ENCODE measurements around the gene UBE4B. TPM values are rescaled to one million over a fixed set of nuclear protein-coding genes. Genes with fewer than 3 reads are reported as not detected.

UBE4B gene
- total and polyA plus RNA-seq, 2 of the 13 experiments (the other 11 are each of a cell fraction or from before 2014, with no cell fraction given), result 15.2 to 24.8 TPM

DNA sequence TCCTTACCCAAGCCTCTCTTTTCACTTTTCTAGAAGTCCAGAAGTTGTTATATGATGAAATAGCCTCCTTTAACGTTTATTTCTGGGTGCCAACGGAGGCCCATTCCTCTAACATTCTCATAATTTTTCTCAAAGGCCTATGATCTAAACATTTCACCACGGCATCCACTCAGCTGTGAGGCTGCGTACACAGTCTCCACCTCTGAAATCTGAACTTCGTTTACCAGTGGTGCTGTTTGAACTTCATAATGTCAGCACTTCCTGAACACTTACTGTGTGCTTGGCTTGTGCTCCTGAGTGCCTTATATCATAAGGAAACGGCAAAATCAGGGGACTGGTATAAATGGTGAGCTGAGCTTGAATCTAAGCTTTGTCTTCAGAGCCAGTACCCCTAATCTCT lies 47.8 kb upstream of the UBE4B start:
- ATAC-seq (no peak), FAIRE-seq (no peak), DNase-seq (ENCODE audit: low spot score) (no peak)
- no peaks in the 10 kb centered on the region for H3K9me3 ChIP-seq (ENCODE audit: low read length)
- TF ChIP-seq ZSCAN12 (CRISPR knock-in tag; IDR thresholded peaks at IDR 0.05) (no peak), TFAP4 (IDR thresholded peaks at IDR 0.05; ENCODE audit: borderline replicate concordance, low read depth) (peak; percentile 52; the same call in 1 of the 2 replicates), ZNF567 (CRISPR knock-in tag; IDR thresholded peaks at IDR 0.05; ENCODE audit: borderline replicate concordance) (no peak)
- H3K27me3 ChIP-seq (ENCODE audit: control insufficient read depth in 1 of 2, insufficient read depth in 2 of 2, low read length in 2 of 2), result no peaks in the 10 kb centered on the region
- in situ Hi-C loops (cut with HindIII; ENCODE audit: extremely low pct_ligation_motif_present, low pct_unique_long_range_greater_than_20kb) (no loop called here), intact Hi-C loops (cut with micrococcal nuclease; ENCODE audit: unreplicated experiment) (no loop called here)
- CTCF ChIA-PET (ENCODE audit: low intra/inter-chr PET ratio, low total read pairs), result no interaction called here
- no peaks in the 10 kb centered on the region for H3K79me2 ChIP-seq (ENCODE audit: insufficient read depth, low read length)
- no TSS peak for BruUV-seq (replicated peaks)
- 41% methylated on average over 6 of the region's 6 CpGs for WGBS (ENCODE audit: low lambda C conversion rate)
- H2AFZ ChIP-seq (ENCODE audit: low read length), result no peak overlapping the region
- H3K4me3 ChIP-seq (replicated peaks in 1 of 3; ENCODE audit: insufficient read depth in 1 of 3, low read depth in 2 of 3, low read length in 3 of 3), result no peak overlapping the region
- H3K9ac ChIP-seq (ENCODE audit: insufficient read depth, low read depth, low read length), result no peak overlapping the region
- H3K4me1 ChIP-seq (ENCODE audit: insufficient read depth, low read length), result peaks cover 20% of the 10 kb centered on the region
- H3K27ac ChIP-seq (ENCODE audit: extremely low read length, insufficient read depth, low read length), result no peak overlapping the region
- H3K4me2 ChIP-seq (ENCODE audit: low read depth, low read length), result no peak overlapping the region
- no peaks in the 10 kb centered on the region for H4K20me1 ChIP-seq (ENCODE audit: insufficient read depth, low read length)
- POLR2A ChIA-PET, result no interaction called here
- H3K36me3 ChIP-seq (replicated peaks in 1 of 2; ENCODE audit: control insufficient read depth in 1 of 2, insufficient read depth in 2 of 2, low read length in 2 of 2), result peaks cover 2 to 7% of the 10 kb centered on the region in 2 experiments; a peak in 2 of 5 replicates

- Histone ChIP-seq H3K79me2 (ENCODE audit: insufficient read depth, low read length) (no peaks in the 10 kb centered on the region), H3K27me3 (ENCODE audit: control insufficient read depth in 1 of 2, insufficient read depth in 2 of 2, low read length in 2 of 2) (peaks cover 0 to 3% of the 10 kb centered on the region in 2 experiments; a peak in 1 of 5 replicates), H3K36me3 (replicated peaks in 1 of 2; ENCODE audit: control insufficient read depth in 1 of 2, insufficient read depth in 2 of 2, low read length in 2 of 2) (no peaks in the 10 kb centered on the region), H3K27ac (ENCODE audit: extremely low read length, insufficient read depth, low read length) (no peak overlapping the region), H2AFZ (ENCODE audit: low read length) (no peak overlapping the region), H3K9me3 (ENCODE audit: low read length) (no peaks in the 10 kb centered on the region), H3K4me1 (ENCODE audit: insufficient read depth, low read length) (peaks cover 7% of the 10 kb centered on the region), H3K4me3 (replicated peaks in 1 of 3; ENCODE audit: insufficient read depth in 1 of 3, low read depth in 2 of 3, low read length in 3 of 3) (no peak overlapping the region), H4K20me1 (ENCODE audit: insufficient read depth, low read length) (no peaks in the 10 kb centered on the region), H3K9ac (ENCODE audit: insufficient read depth, low read depth, low read length) (no peak overlapping the region), H3K4me2 (ENCODE audit: low read depth, low read length) (no peak overlapping the region)
- in situ Hi-C loops (cut with HindIII; ENCODE audit: extremely low pct_ligation_motif_present, low pct_unique_long_range_greater_than_20kb), result no loop called here
- intact Hi-C loops (cut with micrococcal nuclease; ENCODE audit: unreplicated experiment), result no loop called here
- POLR2A ChIA-PET, result no interaction called here
- no TSS peak for BruUV-seq (replicated peaks)
- ATAC-seq (no peak), DNase-seq (ENCODE audit: low spot score) (no peak), FAIRE-seq (no peak)
- CTCF ChIA-PET (ENCODE audit: low intra/inter-chr PET ratio, low total read pairs), result no interaction called here
- 74% methylated on average over 5 of the region's 5 CpGs for WGBS (ENCODE audit: low lambda C conversion rate)
- no peak for TF ChIP-seq ZNF776 (CRISPR knock-in tag; IDR thresholded peaks at IDR 0.05)
- TF ChIP-seq ZKSCAN1 (IDR thresholded peaks at IDR 0.05; ENCODE audit: low read length), result no peak
- TF ChIP-seq EP300 (IDR thresholded peaks at IDR 0.05; ENCODE audit: low read depth in 2 of 2, low read length in 2 of 2), result no peak
- TF ChIP-seq EP300 (CRISPR knock-in tag; IDR thresholded peaks at IDR 0.05; ENCODE audit: borderline replicate concordance), result no peak
- TF ChIP-seq, protein P1, sequence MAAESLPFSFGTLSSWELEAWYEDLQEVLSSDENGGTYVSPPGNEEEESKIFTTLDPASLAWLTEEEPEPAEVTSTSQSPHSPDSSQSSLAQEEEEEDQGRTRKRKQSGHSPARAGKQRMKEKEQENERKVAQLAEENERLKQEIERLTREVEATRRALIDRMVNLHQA (CRISPR knock-in tag; IDR thresholded peaks at IDR 0.05), result no peak
- TF ChIP-seq SRSF9 (IDR thresholded peaks at IDR 0.05; ENCODE audit: borderline replicate concordance, insufficient read depth, low read depth, low read length, poor library complexity, severe bottlenecking), result no peak
- TF ChIP-seq, protein P2, sequence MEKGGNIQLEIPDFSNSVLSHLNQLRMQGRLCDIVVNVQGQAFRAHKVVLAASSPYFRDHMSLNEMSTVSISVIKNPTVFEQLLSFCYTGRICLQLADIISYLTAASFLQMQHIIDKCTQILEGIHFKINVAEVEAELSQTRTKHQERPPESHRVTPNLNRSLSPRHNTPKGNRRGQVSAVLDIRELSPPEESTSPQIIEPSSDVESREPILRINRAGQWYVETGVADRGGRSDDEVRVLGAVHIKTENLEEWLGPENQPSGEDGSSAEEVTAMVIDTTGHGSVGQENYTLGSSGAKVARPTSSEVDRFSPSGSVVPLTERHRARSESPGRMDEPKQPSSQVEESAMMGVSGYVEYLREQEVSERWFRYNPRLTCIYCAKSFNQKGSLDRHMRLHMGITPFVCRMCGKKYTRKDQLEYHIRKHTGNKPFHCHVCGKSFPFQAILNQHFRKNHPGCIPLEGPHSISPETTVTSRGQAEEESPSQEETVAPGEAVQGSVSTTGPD (CRISPR knock-in tag; IDR thresholded peaks at IDR 0.05), result no peak
- no peak for TF ChIP-seq ZNF552 (CRISPR knock-in tag; IDR thresholded peaks at IDR 0.05; ENCODE audit: borderline replicate concordance)
- no peak for TF ChIP-seq STAG1 (CRISPR knock-in tag; IDR thresholded peaks at IDR 0.05)
- no peak for TF ChIP-seq ZBED4 (CRISPR knock-in tag; IDR thresholded peaks at IDR 0.05; ENCODE audit: borderline replicate concordance)
Measured at GRCh38 chr1:9989773-9990172, 43.0 kb upstream of the UBE4B start.

Data from HepG2 (cell line).